MCF 10A (cell line): Measurements from ENCODE around the gene WDR53. TPM values are rescaled to one million over a fixed set of nuclear protein-coding genes. Genes with fewer than 3 reads are reported as not detected.

Experiments
- BruUV-seq: library from RNA; stranded (reverse); fragments of 400-500 nt; replicated peaks from 2 replicates; lab custom pipeline; 2021; lab: Mats Ljungman, UMichigan
- CTCF ChIA-PET: fragments of 300-600 bp; sonication (Branson Sonifier 250); formaldehyde crosslinking; extraction: SDS; loops from one replicate; lab custom pipeline; 2021; ENCODE audit warnings: antibody characterized with exemption, inconsistent platforms; lab: Yijun Ruan, JAX
- POLR2A ChIA-PET: fragments of 300-600, 350-650 bp; sonication (Branson Sonifier 250); formaldehyde crosslinking; extraction: SDS; loops from one replicate; lab custom pipeline; 2020; ENCODE audit warnings: antibody characterized with exemption, inconsistent platforms; lab: Yijun Ruan, JAX
- DNase-seq: peaks from one replicate; pipeline ENCODE4 v3.0.0-alpha.2; 2018; ENCODE audit not compliant: unreplicated experiment
- H3K27ac Mint-ChIP-seq: one replicate; pipeline ENCODE4 v1.8.0; 2022; ENCODE audit warnings: mild to moderate bottlenecking, low read depth, mixed read lengths; ENCODE audit not compliant: unreplicated experiment
- H3K27me3 Mint-ChIP-seq: one replicate; pipeline ENCODE4 v1.8.0; 2022; ENCODE audit warnings: mixed read lengths; ENCODE audit not compliant: insufficient read depth, unreplicated experiment
- H3K36me3 Mint-ChIP-seq: one replicate; pipeline ENCODE4 v1.8.0; 2022; ENCODE audit warnings: mild to moderate bottlenecking, moderate library complexity, mixed read lengths; ENCODE audit not compliant: insufficient read depth, unreplicated experiment
- H3K4me1 Mint-ChIP-seq: one replicate; pipeline ENCODE4 v1.8.0; 2022; ENCODE audit warnings: mixed read lengths; ENCODE audit not compliant: insufficient read depth, unreplicated experiment
- H3K4me3 Mint-ChIP-seq: one replicate; pipeline ENCODE4 v1.8.0; 2022; ENCODE audit warnings: mild to moderate bottlenecking, moderate library complexity, mixed read lengths; ENCODE audit not compliant: unreplicated experiment
- H3K9me3 Mint-ChIP-seq: one replicate; pipeline ENCODE4 v1.8.0; 2022; ENCODE audit warnings: mixed read lengths; ENCODE audit not compliant: unreplicated experiment
- CTCF ChIP-seq: fragments of 200-600 bp; IDR thresholded peaks from one replicate; pipeline ENCODE4 v1.8.0; 2022; ENCODE audit warnings: antibody characterized with exemption, mild to moderate bottlenecking; ENCODE audit not compliant: unreplicated experiment
- intact Hi-C: fragments of 100-400 bp; cut with micrococcal nuclease; formaldehyde crosslinking; loops from 2 replicates; pipeline ENCODE4 v1.14.1; 2022
- total RNA-seq: library from RNA; stranded (reverse); gene quantifications from 2 replicates; pipeline ENCODE4 v1.2.3, GENCODE V29; 2022

The WDR53 gene
- total RNA-seq, 1 experiment from 2014 or later = 14.4 TPM

- POLR2A ChIA-PET = interaction anchor here (0.7 to 1.3 kb wide), 7 partner anchors 9 to 378 kb away, joined by 3 to 6 read pairs (median 4); partner anchors contain the start of gene RNF168
Measured at GRCh38 chr3:196563721-196564225, 4.6 kb downstream of the WDR53 start.

GRCh38 chr3:196559826-196560225 is 8.5 kb downstream of the WDR53 start:
- no peak for TF ChIP-seq CTCF
- Mint-ChIP-seq H3K9me3 (no peaks in the 10 kb centered on the region), H3K36me3 (peaks cover 20% of the 10 kb centered on the region), H3K27ac (no peak overlapping the region), H3K4me3 (no peak overlapping the region), H3K27me3 (no peaks in the 10 kb centered on the region), H3K4me1 (peaks cover 13% of the 10 kb centered on the region)
- intact Hi-C loops = no loop called here
- no peak for DNase-seq
- CTCF ChIA-PET = interaction anchor here (0.6 kb wide), 2 partner anchors 12 to 163 kb away, joined by 4 read pairs; no protein-coding TSS in a partner anchor
- no TSS peak for BruUV-seq
- POLR2A ChIA-PET = interaction anchor here (0.6 to 1.3 kb wide), 2 partner anchors 9 to 147 kb away, joined by 3 read pairs; partner anchors contain the start of genes FBXO45 and WDR53

More at GRCh38 chr3:196563721-196564225, 4.6 kb downstream of the WDR53 start:
- H3K27me3 Mint-ChIP-seq = no peaks in the 10 kb centered on the region
- H3K9me3 Mint-ChIP-seq = no peaks in the 10 kb centered on the region
- DNase-seq = peak; percentile 86
- peak overlapping the region; percentile 94 for H3K27ac Mint-ChIP-seq
- intact Hi-C loops = no loop called here
- no peak for TF ChIP-seq CTCF
- CTCF ChIA-PET = interaction anchor here (0.9 to 1.0 kb wide), 2 partner anchors 13 to 26 kb away, joined by 3 to 4 read pairs; no protein-coding TSS in a partner anchor
- peak overlapping the region; percentile 74 for H3K4me3 Mint-ChIP-seq
- no TSS peak for BruUV-seq
- H3K4me1 Mint-ChIP-seq = peaks cover 19% of the 10 kb centered on the region
- peaks cover 29% of the 10 kb centered on the region for H3K36me3 Mint-ChIP-seq

GRCh38 chr3:196558476-196558875 is 9.9 kb downstream of the WDR53 start:
- Mint-ChIP-seq H3K4me1 (peaks cover 6% of the 10 kb centered on the region), H3K36me3 (peaks cover 20% of the 10 kb centered on the region), H3K4me3 (no peak overlapping the region), H3K27me3 (no peaks in the 10 kb centered on the region), H3K27ac (no peak overlapping the region), H3K9me3 (no peaks in the 10 kb centered on the region)
- no TSS peak for BruUV-seq
- POLR2A ChIA-PET = interaction anchor here (1.3 kb wide), 1 partner anchor 10 kb away, joined by 3 read pairs; the partner anchor contains the start of genes FBXO45 and WDR53
- DNase-seq = no peak
- intact Hi-C loops = no loop called here
- CTCF ChIA-PET = no interaction called here
- no peak for TF ChIP-seq CTCF

GRCh38 chr3:196557236-196557635 is 11.1 kb downstream of the WDR53 start:
- no peak overlapping the region for H3K4me3 Mint-ChIP-seq
- BruUV-seq = no TSS peak
- intact Hi-C loops = no loop called here
- ChIA-PET CTCF (no interaction called here), POLR2A (no interaction called here)
- no peak for DNase-seq
- H3K36me3 Mint-ChIP-seq = peaks cover 20% of the 10 kb centered on the region
- no peak overlapping the region for H3K27ac Mint-ChIP-seq
- H3K27me3 Mint-ChIP-seq = no peaks in the 10 kb centered on the region
- no peaks in the 10 kb centered on the region for H3K9me3 Mint-ChIP-seq
- TF ChIP-seq CTCF = no peak
- H3K4me1 Mint-ChIP-seq = no peaks in the 10 kb centered on the region
